NCI-H510A (cell line): ENCODE measurements around the gene WNT5A.

ENCODE experiments used
- DNase-seq: peaks from one replicate; lab custom pipeline; 2025; lab: John Stamatoyannopoulos, UW

WNT5A gene

GRCh38 chr3:55481744-55482495, 5.2 kb downstream of the WNT5A start:
- no peak for DNase-seq

- DNase-seq, result no peak
These were observed 6.0 kb downstream of the WNT5A start for GRCh38 chr3:55480911-55481743.

- no peak for DNase-seq
These were observed 9.5 kb downstream of the WNT5A start for GRCh38 chr3:55477306-55478303.

GRCh38 chr3:55476515-55476914, 10.6 kb downstream of the WNT5A start:
- no peak for DNase-seq

- no peak for DNase-seq
These were observed 12.9 kb downstream of the WNT5A start for GRCh38 chr3:55474213-55474632.

- DNase-seq, result no peak
These were observed 13.3 kb downstream of the WNT5A start for GRCh38 chr3:55473788-55474187.

GRCh38 chr3:55471522-55472280, 15.4 kb downstream of the WNT5A start:
- no peak for DNase-seq

- DNase-seq, result no peak
These were observed 16.0 kb downstream of the WNT5A start for GRCh38 chr3:55471084-55471483.

GRCh38 chr3:55469957-55470526, 17.1 kb downstream of the WNT5A start:
- no peak for DNase-seq

GRCh38 chr3:55468251-55468650, 18.9 kb downstream of the WNT5A start:
- no peak for DNase-seq

GRCh38 chr3:55467099-55467498, 20.0 kb downstream of the WNT5A start:
- DNase-seq, result no peak

GRCh38 chr3:55466526-55466925, 20.6 kb downstream of the WNT5A start:
- DNase-seq, result no peak

- no peak for DNase-seq
These were observed 25.2 kb downstream of the WNT5A start for GRCh38 chr3:55461896-55462295.

GRCh38 chr3:55459838-55460237, 27.3 kb downstream of the WNT5A start:
- DNase-seq, result no peak

- DNase-seq, result no peak
These were observed 28.8 kb downstream of the WNT5A start for GRCh38 chr3:55458181-55458790.

- no peak for DNase-seq
These were observed 31.2 kb downstream of the WNT5A start for GRCh38 chr3:55455915-55456314.

- DNase-seq, result no peak
These were observed 32.5 kb downstream of the WNT5A start for GRCh38 chr3:55454611-55455010.

- DNase-seq, result no peak
These were observed 33.1 kb downstream of the WNT5A start for GRCh38 chr3:55453886-55454496.

GRCh38 chr3:55452886-55453285, 34.2 kb downstream of the WNT5A start:
- no peak for DNase-seq

GRCh38 chr3:55449527-55449926, 37.6 kb downstream of the WNT5A start:
- no peak for DNase-seq
